Measurements from ENCODE around the gene WDR76. TPM values are rescaled to one million over a fixed set of nuclear protein-coding genes. Genes with fewer than 3 reads are reported as not detected.

The WDR76 gene
- total RNA-seq, 1 donor from 2014 or later, result 6.2 TPM

GRCh38 chr15:43915631-43916325 is 89.0 kb downstream of the WDR76 start:
- intact Hi-C loops (cut with DNase I), result no loop called here
- no peak for TF ChIP-seq CTCF (IDR thresholded peaks at IDR 0.05)
- H3K4me3 ChIP-seq, result no peak overlapping the region
- H3K9me3 ChIP-seq, result no peaks in the 10 kb centered on the region
- no peaks in the 10 kb centered on the region for H3K4me1 ChIP-seq
- DNase-seq (no peak), ATAC-seq (no peak)
- H3K36me3 ChIP-seq, result no peaks in the 10 kb centered on the region
- no peak overlapping the region for H3K27ac ChIP-seq
- H3K27me3 ChIP-seq, result peaks cover 9% of the 10 kb centered on the region

GRCh38 chr15:43916326-43916660 is 89.5 kb downstream of the WDR76 start:
- no peak for TF ChIP-seq CTCF (IDR thresholded peaks at IDR 0.05)
- Histone ChIP-seq H3K4me1 (no peaks in the 10 kb centered on the region), H3K9me3 (no peaks in the 10 kb centered on the region), H3K27me3 (peaks cover 9% of the 10 kb centered on the region), H3K36me3 (no peaks in the 10 kb centered on the region), H3K27ac (no peak overlapping the region), H3K4me3 (no peak overlapping the region)
- intact Hi-C loops (cut with DNase I), result no loop called here
- ATAC-seq (no peak), DNase-seq (no peak)

Small RNA genes within 50 kb of the gene (microRNA-seq; reads per million reads assigned to microRNA genes)
- gene MIR1282 (ENCODE audit: borderline microRNAs expressed), result 1.5 reads per million

Other genes starting within 250 kb of the WDR76 start
- gene PPIP5K1, start 236.8 kb upstream of the WDR76 start, total RNA-seq, result 27.3 TPM
- gene CKMT1B, start 233.0 kb upstream of the WDR76 start, total RNA-seq, result 0.84 TPM
- gene STRC, start 208.2 kb upstream of the WDR76 start, total RNA-seq, result not detected
- gene CATSPER2, start 178.2 kb upstream of the WDR76 start, total RNA-seq, result 3.3 TPM
- gene CKMT1A, start 133.1 kb upstream of the WDR76 start, total RNA-seq, result 1.9 TPM
- gene PDIA3, start 80.6 kb upstream of the WDR76 start, total RNA-seq, result 382 TPM
- gene ELL3, start 50.0 kb upstream of the WDR76 start, total RNA-seq, result 4.3 TPM
- gene SERF2, start 34.7 kb upstream of the WDR76 start, total RNA-seq, result 769 TPM
- gene SERINC4, start 26.8 kb upstream of the WDR76 start, total RNA-seq, result not detected
- gene HYPK, start 26.4 kb upstream of the WDR76 start, total RNA-seq, result 11.3 TPM
- 21.0 TPM for gene MFAP1, start 2.3 kb upstream of the WDR76 start, total RNA-seq

All from upper lobe of right lung (tissue), 1 donor.